H4 (cell line): Measurements from ENCODE around the gene FBXL3. TPM values are rescaled to one million over a fixed set of nuclear protein-coding genes. Genes with fewer than 3 reads are reported as not detected.

Experiments used
- DNase-seq: peaks from one replicate; pipeline ENCODE4 v3.0.0-alpha.2; 2015; ENCODE audit warnings: low spot score
- total RNA-seq: library from RNA; depleted of rRNA; stranded (reverse); fragments of >200 nt; shearing (Covaris generic); gene quantifications from 2 replicates; pipeline ENCODE4 v1.2.3, GENCODE V29; 2014; rRNA removed

The FBXL3 gene
- 12.2 and 20.0 TPM in 2 replicates for total RNA-seq

GRCh38 chr13:77026861-77027621 is at the start of gene FBXL3:
Gene FBXL3 (minus strand): TSS chr13:77027159. CDS start chr13:77021860, 5,299 bp downstream.
- DNase-seq: peak; percentile 60

- DNase-seq: no peak
Measured at GRCh38 chr13:77067519-77067918, 40.6 kb upstream of the FBXL3 start.

- no peak for DNase-seq
Measured at GRCh38 chr13:77065461-77066147, 38.6 kb upstream of the FBXL3 start.

- no peak for DNase-seq
Measured at GRCh38 chr13:77062097-77062496, 35.1 kb upstream of the FBXL3 start.

- DNase-seq: no peak
Measured at GRCh38 chr13:77061362-77061761, 34.4 kb upstream of the FBXL3 start.

GRCh38 chr13:77056886-77057285 is 29.9 kb upstream of the FBXL3 start:
- no peak for DNase-seq

- no peak for DNase-seq
Measured at GRCh38 chr13:77056382-77056781, 29.4 kb upstream of the FBXL3 start.

GRCh38 chr13:77055158-77055557 is 28.2 kb upstream of the FBXL3 start:
- no peak for DNase-seq

GRCh38 chr13:77053192-77053591 is 26.2 kb upstream of the FBXL3 start:
- DNase-seq: no peak

GRCh38 chr13:77048681-77049080 is 21.7 kb upstream of the FBXL3 start:
- no peak for DNase-seq

- no peak for DNase-seq
Measured at GRCh38 chr13:77047649-77048343, 20.8 kb upstream of the FBXL3 start.

GRCh38 chr13:77042566-77043177 is 15.7 kb upstream of the FBXL3 start:
- DNase-seq: no peak

GRCh38 chr13:77040835-77041234 is 13.9 kb upstream of the FBXL3 start:
- no peak for DNase-seq

- DNase-seq: no peak
Measured at GRCh38 chr13:77040076-77040475, 13.1 kb upstream of the FBXL3 start.

- no peak for DNase-seq
Measured at GRCh38 chr13:77038907-77039480, 12.0 kb upstream of the FBXL3 start.

GRCh38 chr13:77036279-77036678 is 9.3 kb upstream of the FBXL3 start:
- DNase-seq: no peak

- no peak for DNase-seq
Measured at GRCh38 chr13:77034881-77035280, 7.9 kb upstream of the FBXL3 start.

GRCh38 chr13:77033717-77034302 is 6.9 kb upstream of the FBXL3 start:
- DNase-seq: no peak

- DNase-seq: no peak
Measured at GRCh38 chr13:77031656-77032243, 4.8 kb upstream of the FBXL3 start.

- no peak for DNase-seq
Measured at GRCh38 chr13:77029436-77029835, 2.5 kb upstream of the FBXL3 start.

- DNase-seq: no peak
Measured at GRCh38 chr13:77028202-77028601, 1.2 kb upstream of the FBXL3 start.
